Suprapubic skin (tissue), 4 donors: Measurements from ENCODE around the gene CFAP46.
"Not testable (repeated sequence)": the region's sequence is repeated elsewhere in the genome, so short reads cannot be mapped to it uniquely, and the experiment has no call there.

ENCODE experiments used
- EP300 ChIP-seq: sonication (generic); formaldehyde crosslinking; IDR thresholded peaks from one replicate; pipeline ENCODE4 v1.6.1; 2017; ENCODE audit warnings: antibody characterized with exemption
- POLR2A ChIP-seq, 2 donors: fragments of 450-650 bp; IDR thresholded peaks; one replicate each; pipeline ENCODE4 v1.6.1; 2017; ENCODE audit warnings: antibody characterized with exemption in 2 of 2, mild to moderate bottlenecking in 2 of 2, moderate library complexity in 2 of 2
- POLR2AphosphoS5 ChIP-seq, 3 donors: sonication (generic); formaldehyde crosslinking; IDR thresholded peaks; one replicate each; pipeline ENCODE4 v1.6.1; 2017; ENCODE audit warnings: antibody characterized with exemption in 3 of 3
- TF ChIP-seq, protein P1 (sequence below), 2 donors: fragments of 200-600 bp in 1 of 2; fragments of 450-650 bp in 1 of 2; sonication (generic) in 1 of 2; IDR thresholded peaks; one replicate each; pipeline ENCODE4 v1.5.1; 2016 to 2019; ENCODE audit warnings: antibody characterized with exemption in 2 of 2, mild to moderate bottlenecking in 1 of 2, moderate library complexity in 1 of 2

DNA sequence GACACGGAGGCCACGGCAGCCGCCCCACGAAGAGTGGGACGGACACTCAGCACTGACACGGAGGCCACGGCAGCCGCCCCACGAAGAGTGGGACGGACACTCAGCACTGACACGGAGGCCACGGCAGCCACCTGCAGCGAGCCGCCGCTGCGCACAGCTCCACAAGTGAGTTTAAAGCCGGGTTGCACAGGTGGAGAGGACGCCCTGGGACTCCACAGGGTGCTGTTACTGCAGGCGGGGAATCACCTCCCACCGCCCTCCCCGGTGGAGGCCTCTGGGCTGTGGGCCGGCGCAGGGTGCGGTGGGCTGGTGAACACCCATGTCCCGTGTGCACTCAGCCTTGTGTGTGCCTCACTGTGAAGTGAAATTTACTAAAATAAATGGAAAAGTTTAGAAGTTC lies 169.6 kb downstream of the CFAP46 start:
- TF ChIP-seq, protein P1, sequence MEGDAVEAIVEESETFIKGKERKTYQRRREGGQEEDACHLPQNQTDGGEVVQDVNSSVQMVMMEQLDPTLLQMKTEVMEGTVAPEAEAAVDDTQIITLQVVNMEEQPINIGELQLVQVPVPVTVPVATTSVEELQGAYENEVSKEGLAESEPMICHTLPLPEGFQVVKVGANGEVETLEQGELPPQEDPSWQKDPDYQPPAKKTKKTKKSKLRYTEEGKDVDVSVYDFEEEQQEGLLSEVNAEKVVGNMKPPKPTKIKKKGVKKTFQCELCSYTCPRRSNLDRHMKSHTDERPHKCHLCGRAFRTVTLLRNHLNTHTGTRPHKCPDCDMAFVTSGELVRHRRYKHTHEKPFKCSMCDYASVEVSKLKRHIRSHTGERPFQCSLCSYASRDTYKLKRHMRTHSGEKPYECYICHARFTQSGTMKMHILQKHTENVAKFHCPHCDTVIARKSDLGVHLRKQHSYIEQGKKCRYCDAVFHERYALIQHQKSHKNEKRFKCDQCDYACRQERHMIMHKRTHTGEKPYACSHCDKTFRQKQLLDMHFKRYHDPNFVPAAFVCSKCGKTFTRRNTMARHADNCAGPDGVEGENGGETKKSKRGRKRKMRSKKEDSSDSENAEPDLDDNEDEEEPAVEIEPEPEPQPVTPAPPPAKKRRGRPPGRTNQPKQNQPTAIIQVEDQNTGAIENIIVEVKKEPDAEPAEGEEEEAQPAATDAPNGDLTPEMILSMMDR (IDR thresholded peaks at IDR 0.05) = not testable (repeated sequence)
- TF ChIP-seq EP300; POLR2A (IDR thresholded peaks at IDR 0.05); POLR2AphosphoS5 (IDR thresholded peaks at IDR 0.05): not testable (repeated sequence)
